ENCODE data around the gene WRNIP1.

WRNIP1 gene

DNA sequence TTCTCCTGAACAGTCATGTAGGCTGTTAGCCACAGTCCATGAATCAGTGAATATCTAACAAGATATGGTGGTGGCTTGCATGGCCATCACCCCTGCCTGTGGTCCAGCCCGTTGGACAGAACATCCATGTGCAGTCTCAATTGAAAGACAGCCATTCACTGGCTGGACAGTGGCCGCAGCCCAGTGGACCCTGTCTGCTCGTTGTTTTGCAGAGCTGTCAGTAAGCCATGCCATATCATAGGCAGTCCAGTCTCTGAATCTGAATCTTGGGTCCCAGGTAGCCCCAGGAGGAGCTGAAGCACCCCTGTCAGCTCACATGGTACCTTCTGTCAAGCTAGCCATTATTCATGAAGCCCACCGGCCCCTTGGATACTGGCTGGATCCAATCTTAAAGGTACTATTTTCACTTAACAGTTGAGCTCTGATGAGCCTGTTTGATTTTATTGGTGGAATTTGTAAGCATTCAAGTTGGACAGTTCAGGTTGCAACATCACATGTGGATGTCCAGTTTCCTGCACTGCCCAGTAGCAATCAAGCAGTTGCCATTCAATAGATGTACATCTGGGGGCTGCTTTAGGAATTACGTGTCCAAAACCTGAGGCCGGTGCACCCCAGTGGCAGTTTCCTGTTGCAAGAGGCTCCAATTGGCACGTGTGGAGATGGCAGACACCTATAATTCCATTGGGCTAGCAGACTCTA is 38.7 kb downstream of the WRNIP1 start:
- in situ Hi-C loops (cut with MboI; ENCODE audit: low sequenced_read_pairs) = no loop called here

DNA sequence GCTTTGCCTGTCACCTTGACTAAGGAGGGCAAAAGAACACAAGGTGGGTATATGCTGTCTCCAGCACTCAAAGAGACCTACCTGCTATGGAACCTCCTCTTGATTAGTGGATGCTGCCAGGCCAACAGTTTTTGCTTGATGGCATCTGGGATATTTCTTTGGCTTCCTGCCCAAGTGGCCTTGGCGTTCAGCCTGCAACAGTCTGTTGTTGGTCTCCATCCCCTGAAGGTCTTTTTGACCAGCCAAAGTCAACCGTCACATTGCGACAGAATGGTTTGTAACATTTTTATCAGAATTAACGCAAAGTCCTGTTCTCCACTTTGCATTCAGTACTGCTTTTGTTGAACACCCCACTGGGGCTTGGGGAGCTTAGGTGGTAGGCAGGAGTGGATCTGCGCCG is 39.3 kb downstream of the WRNIP1 start:
- in situ Hi-C loops (cut with MboI; ENCODE audit: low sequenced_read_pairs) = no loop called here

DNA sequence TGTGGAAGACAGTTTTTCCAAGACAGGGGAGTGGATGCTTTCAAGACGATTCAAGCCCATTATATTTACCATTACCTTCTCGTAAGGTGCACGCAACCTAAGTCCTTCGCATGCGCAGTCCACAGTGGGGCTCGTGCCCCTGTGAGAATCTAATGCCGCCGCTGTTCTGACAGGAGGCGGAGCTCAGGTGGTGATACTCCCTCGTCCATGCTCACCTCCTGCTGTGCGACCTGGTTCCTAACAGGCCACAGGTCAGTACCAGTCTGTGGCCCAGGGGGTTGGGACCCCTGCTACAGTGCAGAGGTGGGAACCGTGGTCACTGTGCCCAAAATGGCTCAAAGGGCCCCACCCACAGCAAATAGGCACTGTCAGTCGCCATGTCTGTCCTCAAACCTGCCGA is 39.8 kb downstream of the WRNIP1 start:
- in situ Hi-C loops (cut with MboI; ENCODE audit: low sequenced_read_pairs) = no loop called here

DNA sequence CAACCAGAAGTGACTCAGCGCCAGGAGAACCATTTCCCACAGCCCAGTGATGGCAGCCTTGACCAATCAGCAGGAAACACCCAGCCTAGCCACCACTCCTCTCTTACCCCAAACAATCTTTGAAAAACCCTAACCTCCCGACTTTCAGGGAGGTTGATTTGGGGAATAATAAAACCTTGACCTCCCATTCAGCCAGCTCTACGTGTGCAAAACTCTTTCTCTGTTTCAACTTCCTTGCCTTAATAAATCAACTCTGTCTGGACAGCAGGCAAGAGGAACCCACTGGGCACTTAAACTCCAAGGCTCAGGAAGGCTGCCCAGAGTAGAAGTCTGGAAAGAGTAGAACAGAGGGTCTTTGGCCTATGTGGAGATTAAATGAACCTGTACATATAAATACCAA is 41.5 kb downstream of the WRNIP1 start:
- in situ Hi-C loops (cut with MboI; ENCODE audit: low sequenced_read_pairs) = no loop called here

DNA sequence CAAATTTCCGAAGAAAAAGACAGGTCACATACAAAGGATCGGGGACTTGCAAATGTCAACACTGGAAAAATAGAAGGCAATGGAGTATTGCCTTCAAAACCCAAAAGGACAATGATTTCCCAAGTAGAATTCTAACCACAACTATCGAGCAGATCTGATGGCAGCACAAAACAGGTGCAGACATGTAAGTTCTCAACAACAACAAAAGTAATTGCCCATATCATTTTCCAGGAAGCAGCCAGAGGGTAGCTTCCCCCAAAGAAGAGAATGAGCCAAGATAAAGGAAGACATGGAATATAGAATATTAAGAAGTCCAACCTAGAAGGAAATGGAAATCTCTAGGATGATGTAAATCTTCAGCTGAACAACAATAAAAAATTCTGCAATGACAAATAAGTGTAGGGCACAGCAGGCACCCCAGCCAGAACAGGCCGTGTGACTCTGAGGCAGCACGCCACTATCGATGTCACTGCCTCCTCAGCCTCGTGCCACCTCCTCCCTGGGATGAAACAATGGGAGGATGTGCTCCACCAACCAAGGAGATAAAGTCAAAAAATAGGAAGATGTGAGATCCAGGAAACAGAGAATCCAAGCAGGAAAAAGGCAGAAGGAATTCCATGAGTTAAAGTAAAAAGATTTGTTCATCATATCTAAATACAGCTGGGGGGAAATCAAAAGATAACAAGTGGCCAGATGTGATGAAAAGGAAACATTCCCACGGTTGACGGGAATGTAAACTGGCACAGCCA is 42.3 kb downstream of the WRNIP1 start:
- in situ Hi-C loops (cut with MboI; ENCODE audit: low sequenced_read_pairs) = no loop called here

DNA sequence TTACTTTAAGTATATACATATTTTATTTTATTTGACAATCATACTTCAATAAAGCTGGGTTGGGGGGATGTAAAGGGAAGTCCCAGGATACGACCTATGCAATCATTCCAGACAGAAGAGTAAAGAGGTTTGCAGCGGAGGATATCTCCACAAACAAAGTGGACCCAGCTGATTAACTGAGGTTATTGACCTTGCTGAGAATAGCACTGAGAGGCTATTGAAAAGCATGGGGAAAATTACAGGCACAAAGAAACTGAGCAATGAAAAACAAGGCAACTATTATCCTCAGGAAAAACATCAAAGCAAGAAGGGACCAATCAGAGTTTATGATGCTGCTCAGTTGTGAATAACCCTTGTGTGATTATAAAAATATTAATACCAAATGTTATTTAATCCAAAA is 43.8 kb downstream of the WRNIP1 start:
- in situ Hi-C loops (cut with MboI; ENCODE audit: low sequenced_read_pairs) = no loop called here

DNA sequence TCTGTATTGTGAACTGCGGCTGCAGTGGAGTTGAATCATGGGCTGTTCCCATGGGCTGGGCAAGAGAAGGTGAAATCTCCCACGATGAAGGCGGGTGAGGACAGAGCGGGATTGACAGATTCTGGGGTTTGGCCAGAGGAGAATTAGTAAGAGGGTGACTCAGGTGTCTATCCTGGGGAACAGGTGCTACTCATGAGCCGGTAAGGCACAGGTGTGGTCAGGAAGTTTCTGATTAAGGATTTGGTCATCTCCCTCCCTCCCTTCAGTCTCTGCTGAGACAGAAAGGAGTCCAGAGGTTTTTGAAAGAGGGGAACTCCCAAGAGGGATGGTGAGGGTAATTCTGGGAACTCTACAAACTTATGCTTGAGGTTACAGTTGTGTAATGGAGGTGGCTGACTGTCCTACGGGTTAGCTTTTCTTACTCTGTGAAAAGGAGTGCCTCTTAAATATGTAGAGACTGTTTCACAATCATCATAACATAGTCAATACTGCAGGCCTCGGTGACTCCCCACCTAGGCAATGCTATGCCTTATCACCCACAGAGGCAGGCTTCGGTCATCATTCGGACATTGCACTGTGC is 45.0 kb downstream of the WRNIP1 start:
- in situ Hi-C loops (cut with MboI; ENCODE audit: low sequenced_read_pairs) = no loop called here

DNA sequence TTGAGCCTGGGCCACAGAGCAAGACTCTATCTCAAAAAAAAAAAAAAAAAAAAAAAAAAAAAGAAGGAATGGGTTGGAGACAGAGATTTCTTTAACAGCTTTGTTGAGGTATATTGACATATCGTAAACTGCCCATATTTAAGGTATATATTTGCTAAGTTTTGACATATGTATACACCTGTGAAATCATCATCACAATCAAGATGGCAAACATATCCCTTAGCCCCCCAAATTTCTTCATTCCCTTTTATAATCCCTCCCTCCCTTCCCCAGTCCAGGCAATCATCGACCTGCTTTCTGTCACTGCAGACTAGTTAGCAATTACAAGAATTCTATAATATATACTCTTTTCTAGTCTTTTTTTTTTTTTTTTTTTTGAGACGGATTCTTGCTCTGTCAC is 47.5 kb downstream of the WRNIP1 start:
- in situ Hi-C loops (cut with MboI; ENCODE audit: low sequenced_read_pairs) = no loop called here

DNA sequence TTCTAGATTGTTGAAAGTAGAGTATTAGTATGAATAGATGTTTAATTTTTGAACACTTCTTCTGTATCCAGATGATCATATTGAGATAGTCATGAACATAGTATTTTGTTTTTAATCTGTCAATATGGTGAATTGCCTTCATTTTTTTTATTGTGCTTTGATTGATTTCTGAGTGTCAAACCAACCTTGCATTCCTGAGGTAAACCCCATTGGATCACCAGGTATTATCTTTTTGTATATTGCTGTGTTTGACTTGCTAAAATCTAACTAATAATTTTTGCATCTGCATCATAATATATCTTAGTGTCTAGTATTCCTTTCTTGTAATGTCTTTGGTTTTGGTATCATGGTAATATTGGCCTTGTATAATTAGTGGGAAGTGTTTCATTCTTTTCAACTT is 51.0 kb downstream of the WRNIP1 start:
- in situ Hi-C loops (cut with MboI; ENCODE audit: low sequenced_read_pairs) = no loop called here

DNA sequence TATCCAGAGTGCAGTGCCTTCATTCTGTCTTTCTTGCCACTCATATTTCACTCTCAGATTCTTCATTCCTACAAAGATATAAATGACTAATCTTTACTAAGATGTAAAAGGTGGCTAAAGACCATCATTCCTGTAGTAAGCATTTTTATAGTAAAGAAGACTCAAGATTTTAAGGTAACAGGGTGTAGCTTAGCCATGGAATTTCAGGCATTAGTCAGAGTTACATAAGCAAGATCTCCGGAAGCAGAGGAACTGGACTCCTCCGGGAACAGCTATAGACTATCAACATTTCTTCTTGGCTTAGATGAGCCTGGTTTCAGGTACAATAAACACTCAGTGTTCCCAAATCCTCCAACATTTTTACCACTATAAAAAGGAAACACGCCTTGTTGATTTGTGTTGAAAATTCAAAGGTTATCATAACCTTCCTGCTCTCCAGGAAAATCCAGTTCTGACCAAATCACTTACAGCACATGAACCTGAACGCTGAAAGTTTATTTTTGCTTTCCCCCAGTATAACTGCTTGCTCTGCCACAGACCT is 52.8 kb downstream of the WRNIP1 start:
- in situ Hi-C loops (cut with MboI; ENCODE audit: low sequenced_read_pairs) = no loop called here

DNA sequence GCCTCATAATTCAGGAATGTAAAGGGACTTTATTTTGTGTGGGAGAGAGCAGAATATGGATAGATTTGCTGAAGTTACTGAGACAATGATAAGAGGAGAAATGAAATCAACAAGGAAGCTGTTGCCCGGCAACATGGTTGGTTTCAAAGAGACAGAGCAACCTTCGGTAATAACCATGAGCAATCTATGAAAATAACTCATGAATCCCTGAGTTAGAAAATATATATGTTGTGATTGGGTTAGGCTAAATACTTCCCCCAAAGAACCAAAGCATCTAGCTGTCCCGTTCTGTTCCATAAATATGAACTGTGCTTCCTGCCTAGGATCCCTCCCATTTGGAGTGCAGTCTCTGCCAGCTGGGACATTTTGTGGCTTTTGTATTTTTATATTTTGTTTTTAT is 53.4 kb downstream of the WRNIP1 start:
- in situ Hi-C loops (cut with MboI; ENCODE audit: low sequenced_read_pairs) = no loop called here

DNA sequence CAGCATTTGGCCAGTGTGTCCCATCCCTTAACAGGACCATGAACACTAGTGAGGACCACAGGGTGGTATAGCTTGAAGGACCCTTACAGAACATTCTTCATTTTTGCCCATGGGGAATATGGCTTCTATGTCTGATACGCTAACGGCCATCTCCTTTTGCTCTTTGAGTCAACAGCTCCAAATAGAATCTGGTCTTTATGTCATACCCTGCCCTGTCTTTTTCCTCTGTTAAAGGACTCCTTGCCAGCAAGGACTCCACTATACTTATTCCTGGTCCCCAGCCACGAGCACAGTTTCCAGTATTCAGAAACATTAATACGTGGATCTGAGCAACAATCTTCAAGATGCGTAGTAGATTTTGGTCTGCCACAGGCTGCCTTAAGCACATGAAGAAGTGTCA is 53.9 kb downstream of the WRNIP1 start:
- in situ Hi-C loops (cut with MboI; ENCODE audit: low sequenced_read_pairs) = no loop called here

DNA sequence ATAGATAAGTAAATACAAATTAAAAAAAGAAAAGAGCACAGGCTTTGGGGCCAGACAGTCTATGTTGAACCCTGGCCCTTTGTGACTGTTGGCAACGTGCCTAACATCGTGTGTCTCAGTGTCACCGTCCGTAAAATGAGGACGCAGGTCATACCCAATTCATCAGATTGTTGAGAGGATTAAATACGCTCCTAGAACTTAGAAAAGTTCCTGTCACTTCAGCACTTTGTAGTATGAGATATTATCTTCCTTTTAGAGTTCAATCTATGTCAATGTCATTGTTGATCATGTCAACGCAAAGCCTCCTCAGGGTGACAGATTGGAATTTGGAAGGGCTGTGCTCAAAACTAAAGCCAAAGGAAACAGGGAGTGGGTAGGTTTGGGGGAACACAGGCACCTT is 54.8 kb downstream of the WRNIP1 start:
- in situ Hi-C loops (cut with MboI; ENCODE audit: low sequenced_read_pairs) = no loop called here

DNA sequence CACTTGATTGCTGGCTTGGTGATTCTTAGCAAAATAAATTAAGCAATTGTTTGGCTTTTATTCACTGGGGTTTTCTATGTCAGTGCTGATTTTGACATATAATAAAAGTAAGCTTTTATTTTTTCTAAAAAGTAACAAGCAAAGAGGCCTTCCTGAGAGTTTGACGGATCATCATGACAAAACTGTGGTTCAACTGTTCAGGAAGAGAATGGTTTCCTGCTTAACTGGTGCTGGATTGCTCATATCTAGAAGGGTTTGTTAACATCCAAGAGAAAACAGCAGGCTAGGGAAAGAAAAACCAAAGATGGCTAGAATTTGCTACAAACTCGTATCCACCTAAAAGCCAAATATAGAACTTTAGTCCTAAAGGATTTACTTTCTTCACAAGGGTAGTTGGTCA is 55.2 kb downstream of the WRNIP1 start:
- in situ Hi-C loops (cut with MboI; ENCODE audit: low sequenced_read_pairs) = no loop called here

DNA sequence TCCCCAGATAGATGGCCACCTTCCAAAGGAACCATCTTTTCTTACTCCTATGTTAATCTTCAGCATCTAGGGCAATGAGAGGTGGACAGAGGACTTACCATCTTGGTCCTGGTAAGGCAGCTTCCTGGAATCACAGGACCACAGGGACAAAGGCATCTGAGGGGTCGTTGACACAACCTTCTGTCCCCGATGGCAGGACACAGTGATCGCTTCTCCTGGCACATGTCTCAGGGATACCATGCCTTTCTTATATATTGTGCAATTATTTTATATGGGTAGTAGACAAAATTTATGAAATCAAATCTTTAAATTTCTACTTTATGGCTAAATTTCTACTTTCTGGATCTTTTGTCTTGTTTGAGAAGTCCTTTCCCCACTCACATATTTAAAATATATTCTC is 56.4 kb downstream of the WRNIP1 start:
- in situ Hi-C loops (cut with MboI; ENCODE audit: low sequenced_read_pairs) = no loop called here

DNA sequence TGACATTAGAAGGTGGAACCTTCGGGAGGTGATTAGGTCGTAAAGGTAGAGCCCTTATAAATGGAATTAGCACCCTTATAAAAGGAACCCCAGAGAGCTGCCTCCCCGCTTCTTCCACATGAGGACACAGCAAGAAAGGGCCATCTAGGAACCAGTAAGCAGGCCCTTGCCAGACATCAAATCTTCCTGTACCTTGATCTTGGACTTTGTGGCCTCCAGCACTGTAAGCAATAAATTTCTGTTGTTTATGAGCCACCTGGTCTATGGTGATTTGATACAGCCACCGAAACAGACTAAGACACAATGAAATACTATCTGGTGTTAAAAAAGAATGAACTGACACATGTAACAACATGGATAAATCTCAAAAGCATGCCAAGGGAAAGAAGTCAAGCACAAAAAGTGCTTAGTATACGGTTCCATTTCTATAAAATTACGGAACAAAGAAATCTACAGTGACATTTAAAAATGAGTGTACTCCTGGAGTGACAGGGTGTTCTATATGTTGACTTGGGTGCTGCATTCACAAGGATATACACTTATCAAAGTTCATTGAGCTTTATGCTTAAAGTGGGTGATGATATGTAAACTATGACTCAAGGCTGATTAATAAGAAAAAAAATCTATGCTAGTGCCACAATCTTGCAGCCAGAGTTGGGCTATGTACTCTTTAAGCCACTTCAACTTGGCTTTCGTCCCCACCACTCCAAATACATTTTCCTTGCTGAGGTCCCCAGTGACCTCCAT is 58.1 kb downstream of the WRNIP1 start:
- in situ Hi-C loops (cut with MboI; ENCODE audit: low sequenced_read_pairs) = no loop called here

DNA sequence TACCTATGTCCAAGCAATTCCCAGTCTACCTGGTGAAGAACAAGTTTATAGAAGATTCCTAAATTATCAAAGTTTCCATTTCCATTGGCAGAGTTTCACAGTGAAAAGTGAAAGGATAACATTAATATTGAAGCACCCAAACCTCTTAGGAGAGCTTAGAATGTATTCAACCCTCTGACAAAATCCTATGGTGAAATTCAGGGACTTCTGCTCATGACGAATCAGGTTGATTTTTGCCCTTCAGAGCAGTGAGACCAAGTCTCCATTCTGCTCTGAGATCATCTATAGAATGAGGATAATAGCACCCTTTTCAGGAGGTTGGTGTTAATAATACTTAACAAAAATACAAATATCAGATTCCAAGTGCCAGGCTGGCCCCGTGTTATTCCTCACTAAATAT is 60.9 kb downstream of the WRNIP1 start:
- in situ Hi-C loops (cut with MboI; ENCODE audit: low sequenced_read_pairs) = no loop called here

DNA sequence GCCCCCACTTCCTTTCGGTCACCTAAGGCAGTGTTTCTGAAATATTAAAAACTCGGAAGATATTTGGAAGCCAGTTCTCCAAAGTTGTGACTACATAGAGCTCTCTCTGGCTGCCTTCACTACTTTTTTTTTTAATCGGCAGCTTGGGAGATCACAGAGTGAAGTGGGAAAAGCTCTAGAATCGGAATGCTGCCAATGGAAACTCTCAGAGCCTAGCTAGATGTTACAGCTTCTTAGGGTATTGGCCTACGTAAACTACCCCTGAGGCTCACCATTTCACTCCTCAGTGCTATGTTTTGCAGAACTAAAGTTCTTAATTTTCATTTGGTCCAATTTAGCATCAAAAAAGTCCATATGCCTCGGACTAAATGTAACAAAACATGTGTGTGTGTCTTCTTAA is 61.9 kb downstream of the WRNIP1 start:
- in situ Hi-C loops (cut with MboI; ENCODE audit: low sequenced_read_pairs) = no loop called here

DNA sequence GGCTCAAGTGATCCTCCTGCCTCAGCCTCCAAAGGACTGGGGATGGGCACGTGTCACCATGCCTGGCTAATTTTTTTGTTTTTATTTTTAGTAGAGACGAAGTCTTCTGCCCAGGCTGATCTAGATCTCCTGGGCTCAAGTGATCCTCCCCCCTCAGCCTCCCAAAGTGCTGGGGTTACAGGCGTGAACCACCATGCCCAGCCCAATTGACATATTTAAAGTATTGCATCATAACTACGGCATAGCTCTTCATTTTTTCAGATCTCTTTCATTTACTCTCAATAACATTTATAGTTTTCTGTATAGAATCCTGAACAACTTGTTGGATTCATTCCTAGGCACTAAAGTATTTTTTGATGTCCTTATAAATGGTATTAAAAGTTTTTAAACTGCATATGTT is 63.4 kb downstream of the WRNIP1 start:
- in situ Hi-C loops (cut with MboI; ENCODE audit: low sequenced_read_pairs) = no loop called here

DNA sequence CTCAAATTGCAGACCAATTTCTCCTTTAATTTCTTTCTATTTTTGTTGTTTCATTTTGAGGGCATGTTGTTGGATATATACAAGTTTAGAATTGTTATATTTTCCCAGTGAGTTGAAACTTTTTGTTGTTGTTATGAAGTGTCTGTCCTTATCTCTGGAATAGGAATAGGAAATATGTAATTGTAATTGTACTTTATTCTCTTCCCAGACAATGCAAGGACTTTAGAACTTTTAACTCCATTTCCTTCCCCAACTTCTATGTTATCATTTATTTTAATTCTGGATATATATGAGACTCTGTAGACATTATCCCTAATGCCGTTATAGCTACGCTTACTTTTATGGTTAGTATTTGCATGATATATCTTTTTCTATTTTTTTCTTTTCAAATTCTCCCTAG is 64.1 kb downstream of the WRNIP1 start:
- in situ Hi-C loops (cut with MboI; ENCODE audit: low sequenced_read_pairs) = no loop called here

DNA sequence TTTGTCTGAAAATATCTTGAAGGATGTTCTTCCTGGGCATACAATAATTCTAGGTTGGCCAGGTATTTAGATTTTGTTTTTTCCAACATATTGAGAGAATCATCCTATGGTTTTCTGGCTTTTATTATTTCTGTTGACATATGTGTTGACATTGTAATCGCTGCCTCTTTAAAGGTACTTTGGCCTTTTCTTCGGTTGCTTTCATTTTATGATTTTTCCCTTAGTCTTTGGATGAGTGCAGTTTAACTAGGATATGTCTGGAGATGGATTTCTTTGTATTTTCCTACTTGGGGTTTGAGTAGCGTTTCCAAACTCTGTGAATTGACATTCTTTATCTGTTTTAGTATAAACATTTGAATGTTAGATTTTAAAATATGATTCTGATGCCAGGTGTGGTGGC is 65.0 kb downstream of the WRNIP1 start:
- in situ Hi-C loops (cut with MboI; ENCODE audit: low sequenced_read_pairs) = no loop called here

Data from HL-60/S4 treated with retinoic acid at 250 ng/mL for 4 days and 3 days (cell line).